ENCODE data around the gene KRTAP3-3.

The KRTAP3-3 gene

GRCh38 chr17:40993839-40994238 lies at the start of gene KRTAP3-3:
TSS of gene KRTAP3-3 (minus strand) at chr17:40994164. CDS start at chr17:40994097, 67 bp downstream.
- ATAC-seq = no peak

GRCh38 chr17:41042953-41043352 lies 49.0 kb upstream of the KRTAP3-3 start:
- ATAC-seq = no peak
- TF ChIP-seq CREB5 (CRISPR knock-in tag; IDR thresholded peaks at IDR 0.05; ENCODE audit: low read depth) (no peak), GLIS3 (CRISPR knock-in tag; IDR thresholded peaks at IDR 0.05) (no peak), RARB (CRISPR knock-in tag; IDR thresholded peaks at IDR 0.05) (no peak), TSHZ2 (CRISPR knock-in tag; IDR thresholded peaks at IDR 0.05) (no peak), TCF4 (CRISPR knock-in tag; IDR thresholded peaks at IDR 0.05; ENCODE audit: borderline replicate concordance) (no peak)

More at GRCh38 chr17:40993839-40994238, at the start of gene KRTAP3-3:
- TF ChIP-seq ZFP30 (CRISPR knock-in tag; IDR thresholded peaks at IDR 0.05) (no peak), ZNF70 (CRISPR knock-in tag; IDR thresholded peaks at IDR 0.05) (no peak), PPARA (CRISPR knock-in tag; IDR thresholded peaks at IDR 0.05; ENCODE audit: borderline replicate concordance) (no peak), POU6F1 (CRISPR knock-in tag; IDR thresholded peaks at IDR 0.05; ENCODE audit: borderline replicate concordance, low read depth) (no peak), ZNF565 (CRISPR knock-in tag; conservative IDR thresholded peaks at IDR 0.05; ENCODE audit: low read depth) (no peak), CSDC2 (CRISPR knock-in tag; IDR thresholded peaks at IDR 0.05) (no peak), GLIS3 (CRISPR knock-in tag; IDR thresholded peaks at IDR 0.05) (no peak), SNAI2 (CRISPR knock-in tag; IDR thresholded peaks at IDR 0.05) (no peak), CREB5 (CRISPR knock-in tag; IDR thresholded peaks at IDR 0.05; ENCODE audit: low read depth) (no peak), TSHZ2 (CRISPR knock-in tag; IDR thresholded peaks at IDR 0.05) (no peak), PATZ1 (CRISPR knock-in tag; IDR thresholded peaks at IDR 0.05; ENCODE audit: borderline replicate concordance) (no peak), ZFP3 (CRISPR knock-in tag; IDR thresholded peaks at IDR 0.05) (no peak), TOX (CRISPR knock-in tag; IDR thresholded peaks at IDR 0.05; ENCODE audit: borderline replicate concordance) (no peak), CSRNP3 (CRISPR knock-in tag; IDR thresholded peaks at IDR 0.05) (no peak), ZC3H10 (CRISPR knock-in tag; IDR thresholded peaks at IDR 0.05) (no peak), ZNF8 (CRISPR knock-in tag; IDR thresholded peaks at IDR 0.05) (no peak), RARB (CRISPR knock-in tag; IDR thresholded peaks at IDR 0.05) (no peak), ISL1 (CRISPR knock-in tag; IDR thresholded peaks at IDR 0.05) (no peak)
